Sigmoid colon (tissue), 7 donors: ENCODE measurements around the gene RBM47. TPM values are rescaled to one million over a fixed set of nuclear protein-coding genes. Genes with fewer than 3 reads are reported as not detected.

Experiments used
- DNase-seq: peaks from one replicate; pipeline ENCODE4 v3.0.0-alpha.2; 2019
- H3K27ac ChIP-seq, 4 donors: fragments of 200-600 bp; sonication (generic); one replicate each; pipeline ENCODE4 v1.5.1; 2016 to 2019; ENCODE audit warnings: mild to moderate bottlenecking in 1 of 4
- H3K27me3 ChIP-seq, 3 donors: fragments of 200-600 bp; sonication (generic); one replicate each; pipeline ENCODE4 v1.5.1; 2019; ENCODE audit warnings: mild to moderate bottlenecking in 1 of 3
- H3K36me3 ChIP-seq, 4 donors: fragments of 200-600 bp; sonication (generic); one replicate each; pipeline ENCODE4 v1.5.1; 2016 to 2019
- H3K4me1 ChIP-seq, 4 donors: fragments of 200-600 bp; sonication (generic); one replicate each; pipeline ENCODE4 v1.5.1; 2017 to 2019
- H3K4me3 ChIP-seq, 4 donors: fragments of 200-600 bp; sonication (generic); one replicate each; pipeline ENCODE4 v1.5.1; 2017 to 2019; ENCODE audit warnings: mild to moderate bottlenecking in 2 of 4, moderate library complexity in 1 of 4
- H3K9me3 ChIP-seq, 4 donors: fragments of 200-600 bp in 3 of 4; sonication (generic) in 3 of 4; one replicate each; pipeline versions ENCODE4 v1.5.1 to v1.6.1; 2013 to 2019
- EP300 ChIP-seq, 4 donors: sonication (generic); formaldehyde crosslinking; IDR thresholded peaks; one replicate each; pipeline ENCODE4 v1.6.1; 2017; ENCODE audit warnings: antibody characterized with exemption in 4 of 4
- POLR2A ChIP-seq, 2 donors: fragments of 450-650 bp; IDR thresholded peaks; one replicate each; pipeline ENCODE4 v1.6.1; 2016; ENCODE audit warnings: antibody characterized with exemption in 2 of 2, mild to moderate bottlenecking in 2 of 2, moderate library complexity in 2 of 2
- POLR2AphosphoS5 ChIP-seq, 4 donors: sonication (generic); formaldehyde crosslinking; IDR thresholded peaks; one replicate each; pipeline ENCODE4 v1.6.1; 2017; ENCODE audit warnings: antibody characterized with exemption in 4 of 4
- WGBS, 2 donors: extraction: QIAGEN DNeasy Blood & Tissue Kit; methylation state at CpG; one replicate each; pipeline ENCODE4 v1.1.7; 2013; 5-methylcytosine and 5-hydroxymethylcytosine counted together
- intact Hi-C: fragments of 100-400 bp; cut with DNase I; formaldehyde crosslinking; loops from one replicate; pipeline ENCODE4 v1.15.1; 2023
- polyA plus RNA-seq, 3 donors: library from polyadenylated mRNA; stranded (reverse); fragments of 200-250 nt; gene quantifications; one replicate each; pipeline ENCODE4 v1.2.3, GENCODE V29; 2013
- total RNA-seq, 4 donors: library from RNA; depleted of rRNA; stranded (reverse); fragments of >200 nt; gene quantifications; one replicate each; pipeline ENCODE4 v1.1.0, GENCODE V29; 2016
- TF ChIP-seq, protein P1 (sequence below), 4 experiments: fragments of 450-650 bp in 3 of 4; fragments of 200-600 bp in 1 of 4; IDR thresholded peaks; one replicate each; pipeline ENCODE4 v1.5.1; 2016 to 2019; ENCODE audit warnings: antibody characterized with exemption in 4 of 4, mild to moderate bottlenecking in 3 of 4, moderate library complexity in 2 of 4
- donor health status: healthy with polysubstance abuse.
- donor health status: Bipolar disorder and iron deficiency.
- donor health status: healthy.

The RBM47 gene
- total and polyA plus RNA-seq, 7 donors = 7.2 to 148 (median 21.2) TPM

- intact Hi-C loops = no loop called here
- Histone ChIP-seq H3K27ac (no peak overlapping the region), H3K4me1 (no peaks in the 10 kb centered on the region), H3K9me3 (peaks cover 0 to 3% (median 0%) of the 10 kb centered on the region in 4 donors), H3K4me3 (no peak overlapping the region), H3K27me3 (no peaks in the 10 kb centered on the region), H3K36me3 (no peaks in the 10 kb centered on the region)
- TF ChIP-seq POLR2A (IDR thresholded peaks at IDR 0.05) = no peak
- TF ChIP-seq, protein P1, sequence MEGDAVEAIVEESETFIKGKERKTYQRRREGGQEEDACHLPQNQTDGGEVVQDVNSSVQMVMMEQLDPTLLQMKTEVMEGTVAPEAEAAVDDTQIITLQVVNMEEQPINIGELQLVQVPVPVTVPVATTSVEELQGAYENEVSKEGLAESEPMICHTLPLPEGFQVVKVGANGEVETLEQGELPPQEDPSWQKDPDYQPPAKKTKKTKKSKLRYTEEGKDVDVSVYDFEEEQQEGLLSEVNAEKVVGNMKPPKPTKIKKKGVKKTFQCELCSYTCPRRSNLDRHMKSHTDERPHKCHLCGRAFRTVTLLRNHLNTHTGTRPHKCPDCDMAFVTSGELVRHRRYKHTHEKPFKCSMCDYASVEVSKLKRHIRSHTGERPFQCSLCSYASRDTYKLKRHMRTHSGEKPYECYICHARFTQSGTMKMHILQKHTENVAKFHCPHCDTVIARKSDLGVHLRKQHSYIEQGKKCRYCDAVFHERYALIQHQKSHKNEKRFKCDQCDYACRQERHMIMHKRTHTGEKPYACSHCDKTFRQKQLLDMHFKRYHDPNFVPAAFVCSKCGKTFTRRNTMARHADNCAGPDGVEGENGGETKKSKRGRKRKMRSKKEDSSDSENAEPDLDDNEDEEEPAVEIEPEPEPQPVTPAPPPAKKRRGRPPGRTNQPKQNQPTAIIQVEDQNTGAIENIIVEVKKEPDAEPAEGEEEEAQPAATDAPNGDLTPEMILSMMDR (IDR thresholded peaks at IDR 0.05) = no peak
- TF ChIP-seq POLR2AphosphoS5 (IDR thresholded peaks at IDR 0.05) = no peak
- no peak for TF ChIP-seq EP300 (IDR thresholded peaks at IDR 0.05)
- 70 to 80% methylated on average over 14 of the region's 14 CpGs for WGBS, 2 donors
- no peak for DNase-seq
These were observed 35.1 kb downstream of the RBM47 start for GRCh38 chr4:40594261-40595178.

- H3K4me3 ChIP-seq = no peak overlapping the region
- no peaks in the 10 kb centered on the region for H3K36me3 ChIP-seq
- H3K27me3 ChIP-seq = no peaks in the 10 kb centered on the region
- no peak overlapping the region for H3K27ac ChIP-seq
- H3K4me1 ChIP-seq = no peaks in the 10 kb centered on the region
- no peak for DNase-seq
- intact Hi-C loops = no loop called here
- H3K9me3 ChIP-seq = peaks cover 0 to 3% (median 0%) of the 10 kb centered on the region in 4 donors
- TF ChIP-seq POLR2AphosphoS5 (IDR thresholded peaks at IDR 0.05) = no peak
- TF ChIP-seq, protein P1 (IDR thresholded peaks at IDR 0.05) = no peak
- TF ChIP-seq POLR2A (IDR thresholded peaks at IDR 0.05) = no peak
- TF ChIP-seq EP300 (IDR thresholded peaks at IDR 0.05) = no peak
- 86 to 90% methylated on average over 3 of the region's 3 CpGs for WGBS, 2 donors
These were observed 37.6 kb downstream of the RBM47 start for GRCh38 chr4:40592034-40592433.

- TF ChIP-seq POLR2AphosphoS5 (IDR thresholded peaks at IDR 0.05) (no peak), POLR2A (IDR thresholded peaks at IDR 0.05) (no peak), EP300 (IDR thresholded peaks at IDR 0.05) (no peak)
- TF ChIP-seq, protein P1 (IDR thresholded peaks at IDR 0.05) = no peak
- H3K27me3 ChIP-seq = no peaks in the 10 kb centered on the region
- no peaks in the 10 kb centered on the region for H3K36me3 ChIP-seq
- no peak overlapping the region for H3K4me3 ChIP-seq
- DNase-seq = no peak
- 47 to 62% methylated on average over 3 of the region's 3 CpGs for WGBS, 2 donors
- H3K9me3 ChIP-seq = peaks cover 0 to 3% (median 0%) of the 10 kb centered on the region in 4 donors
- peak overlapping the region in 2 of 4 donors; percentile 20 to 43 for H3K27ac ChIP-seq
- no peaks in the 10 kb centered on the region for H3K4me1 ChIP-seq
- intact Hi-C loops = no loop called here
These were observed 41.8 kb downstream of the RBM47 start for GRCh38 chr4:40587826-40588225.

GRCh38 chr4:40587351-40587750 lies 42.3 kb downstream of the RBM47 start:
- intact Hi-C loops = no loop called here
- H3K27ac ChIP-seq = peak overlapping the region in 2 of 4 donors; percentile 20 to 43
- TF ChIP-seq EP300 (IDR thresholded peaks at IDR 0.05) (no peak), POLR2A (IDR thresholded peaks at IDR 0.05) (no peak), POLR2AphosphoS5 (IDR thresholded peaks at IDR 0.05) (no peak)
- TF ChIP-seq, protein P1 (IDR thresholded peaks at IDR 0.05) = no peak
- H3K4me1 ChIP-seq = no peaks in the 10 kb centered on the region
- 87 to 91% methylated on average over 2 of the region's 2 CpGs for WGBS, 2 donors
- peaks cover 0 to 3% (median 0%) of the 10 kb centered on the region in 4 donors for H3K9me3 ChIP-seq
- H3K36me3 ChIP-seq = no peaks in the 10 kb centered on the region
- no peaks in the 10 kb centered on the region for H3K27me3 ChIP-seq
- H3K4me3 ChIP-seq = no peak overlapping the region
- DNase-seq = no peak
